ENCODE results near the gene FAM193A.
"Not testable (repeated sequence)": the region's sequence is repeated elsewhere in the genome, so short reads cannot be mapped to it uniquely, and the experiment has no call there.

The FAM193A gene

DNA sequence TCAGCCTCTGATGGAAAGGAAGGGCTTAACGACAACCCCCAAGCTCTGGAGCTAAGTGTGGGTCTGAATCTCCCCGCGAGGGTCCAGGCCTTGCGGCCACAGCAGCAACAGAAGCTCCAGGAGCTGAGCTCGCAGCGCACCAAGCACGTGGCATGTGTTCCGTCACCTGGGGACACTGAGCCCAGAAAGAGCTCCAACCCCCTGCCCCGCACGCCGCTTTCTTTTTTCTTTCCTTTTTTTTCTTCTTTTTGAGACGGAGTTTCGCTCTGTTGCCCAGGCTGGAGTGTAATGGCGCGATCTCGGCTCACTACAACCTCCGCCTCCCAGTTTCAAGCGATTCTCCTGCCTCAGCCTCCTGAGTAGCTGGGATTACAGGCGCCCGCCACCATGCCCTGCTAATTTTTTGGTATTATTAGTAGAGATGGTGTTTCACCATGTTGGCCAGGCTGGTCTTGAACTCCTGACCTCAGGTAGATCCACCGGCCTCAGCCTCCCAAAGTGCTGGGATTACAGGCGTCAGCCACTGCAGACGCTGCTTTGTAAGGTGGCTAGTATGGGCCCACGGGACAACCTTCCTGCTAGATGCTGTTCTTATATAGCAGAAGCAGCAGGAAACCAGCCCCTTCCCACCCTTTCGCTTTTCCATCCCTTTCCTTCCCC lies 220.4 kb downstream of the FAM193A start:
- DNase-seq, result no peak

GRCh38 chr4:2757426-2757825 lies 221.0 kb downstream of the FAM193A start:
- no peak for DNase-seq

GRCh38 chr4:2761035-2761923 lies 224.8 kb downstream of the FAM193A start:
- DNase-seq, result no peak

GRCh38 chr4:2762048-2762447 lies 225.6 kb downstream of the FAM193A start:
- DNase-seq, result no peak

GRCh38 chr4:2762486-2763370 lies 226.3 kb downstream of the FAM193A start:
- not testable (repeated sequence) for DNase-seq

DNA sequence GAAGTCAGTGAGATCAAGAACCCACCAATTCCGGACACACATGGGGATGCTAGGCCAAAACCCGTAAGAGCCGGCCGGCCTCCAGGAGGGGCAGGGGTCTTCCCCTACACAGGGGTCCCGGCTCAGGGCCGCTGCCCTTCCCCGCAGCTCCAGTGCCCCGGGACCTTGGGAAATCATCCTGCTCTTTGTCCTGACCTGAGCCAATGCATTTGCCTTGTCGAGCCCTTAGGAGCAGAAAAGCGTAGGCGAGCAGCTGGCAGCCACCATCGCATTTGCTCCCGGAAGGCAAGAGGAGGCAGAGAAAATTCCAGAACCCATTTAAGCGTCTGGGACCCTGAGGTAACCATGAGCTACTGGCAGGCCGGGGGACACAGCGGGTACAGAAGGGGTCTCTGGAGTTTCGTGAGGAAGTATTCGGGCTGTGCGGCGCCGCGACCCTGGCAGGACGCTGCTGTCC lies 227.1 kb downstream of the FAM193A start:
- DNase-seq, result no peak

DNA sequence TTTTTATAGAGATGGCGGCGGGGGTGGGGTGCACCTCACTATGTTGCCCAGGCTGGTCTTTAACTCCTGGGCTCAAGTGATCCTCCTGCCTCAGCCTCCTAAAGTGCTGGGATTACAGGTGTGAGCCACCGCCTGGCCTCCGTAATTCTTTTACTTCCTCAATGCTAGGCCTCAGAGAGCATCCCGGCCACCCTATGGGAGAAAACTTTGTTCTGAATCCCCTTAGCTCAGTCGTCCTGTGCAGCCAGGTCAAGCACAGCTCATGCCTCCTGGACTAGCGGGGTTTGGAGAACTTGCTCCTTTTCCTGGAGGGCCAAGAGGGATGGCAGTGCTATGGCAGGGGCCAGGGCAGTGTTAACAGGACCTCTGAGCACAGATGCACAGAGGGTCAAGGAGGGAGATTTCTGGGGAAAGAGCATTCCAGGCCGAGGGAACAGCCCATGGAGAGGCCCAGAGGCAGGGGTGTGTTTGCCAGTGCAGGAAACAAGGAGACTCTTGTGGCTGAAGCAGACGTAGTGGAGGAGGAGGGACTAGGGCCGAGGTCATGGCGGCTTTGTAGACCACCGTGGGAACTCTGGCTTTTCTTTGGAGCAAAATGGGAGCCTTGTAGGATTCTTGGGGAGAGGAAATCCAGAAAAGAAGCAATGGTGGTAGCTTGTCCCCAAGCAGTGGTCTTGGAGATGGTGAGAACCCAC lies 229.5 kb downstream of the FAM193A start:
- no peak for DNase-seq

- DNase-seq, result no peak
Observed at GRCh38 chr4:2767046-2767704, 230.7 kb downstream of the FAM193A start.

DNA sequence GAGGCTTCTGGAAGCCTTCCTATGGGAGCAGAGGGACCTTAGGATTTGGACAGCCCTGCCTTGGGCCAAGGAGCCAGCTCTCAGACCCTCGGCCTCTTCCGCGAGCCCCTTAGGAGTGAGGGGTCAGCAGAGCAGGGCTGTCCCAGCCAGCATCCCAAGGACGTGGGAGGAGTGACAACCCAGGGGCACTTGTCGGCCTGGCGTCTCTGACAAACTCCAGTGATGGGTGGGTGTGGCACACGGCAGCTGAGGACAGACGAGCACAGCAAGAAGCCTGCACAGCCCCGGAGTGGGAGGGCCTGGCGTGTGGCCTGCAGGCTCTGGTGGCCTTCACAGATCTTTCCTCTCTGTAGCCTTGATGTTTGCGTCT lies 231.2 kb downstream of the FAM193A start:
- no peak for DNase-seq

DNA sequence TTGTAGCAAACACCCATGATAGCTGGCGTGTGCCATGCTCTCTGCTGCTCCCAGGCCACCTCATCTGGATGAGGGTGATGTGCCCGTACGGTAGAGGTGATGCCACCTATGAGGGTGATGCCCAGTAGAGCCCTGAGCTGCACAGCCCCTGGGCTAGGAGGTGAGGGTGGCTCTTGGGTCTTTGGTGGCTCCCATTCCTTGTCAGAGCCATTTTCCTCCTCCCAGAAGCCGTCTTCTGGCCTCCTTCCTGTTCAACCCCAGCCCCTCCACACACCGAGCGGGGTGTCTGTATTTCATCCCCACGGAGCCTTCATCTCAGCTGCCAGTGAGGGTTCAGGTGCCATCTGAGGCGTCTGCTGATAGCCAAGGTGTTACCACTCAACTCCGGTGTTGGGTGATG lies 231.7 kb downstream of the FAM193A start:
- no peak for DNase-seq

GRCh38 chr4:2768921-2769336 lies 232.5 kb downstream of the FAM193A start:
- DNase-seq, result no peak

- DNase-seq, result no peak
Observed at GRCh38 chr4:2771264-2771663, 234.8 kb downstream of the FAM193A start.

DNA sequence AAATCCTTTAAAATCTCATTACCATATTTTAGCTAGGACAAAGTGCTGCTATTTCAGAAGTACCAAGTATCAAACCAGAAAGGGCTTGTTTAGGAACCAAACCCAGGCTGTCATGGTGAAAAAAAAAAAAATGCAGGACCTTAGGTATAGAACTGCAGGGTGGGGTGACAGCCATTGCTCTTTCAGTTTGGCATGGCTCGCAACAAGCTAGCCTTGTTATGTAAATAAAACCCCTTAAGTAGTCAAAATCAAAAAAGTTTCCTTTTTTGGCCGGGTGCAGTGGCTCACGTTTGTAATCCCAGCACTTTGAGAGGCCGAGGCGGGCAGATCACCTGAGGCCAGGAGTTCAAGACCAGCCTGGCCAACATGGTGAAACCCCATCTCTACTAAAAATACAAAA lies 244.2 kb downstream of the FAM193A start:
- not testable (repeated sequence) for DNase-seq

GRCh38 chr4:2781911-2782310 lies 245.5 kb downstream of the FAM193A start:
- no peak for DNase-seq

All from NCI-H446 (cell line).